Smooth muscle cell (in vitro differentiated cells): ENCODE results near the gene PARP15. TPM values are rescaled to one million over a fixed set of nuclear protein-coding genes. Genes with fewer than 3 reads are reported as not detected.

ENCODE experiments used
- DNase-seq: peaks from one replicate; lab custom pipeline; 2025; ENCODE audit not compliant: unreplicated experiment; lab: John Stamatoyannopoulos, UW
- H2AFZ ChIP-seq: fragments of 200-600 bp; sonication (generic); 2 replicates; pipeline ENCODE4 v1.6.0; 2016; ENCODE audit warnings: antibody characterized with exemption, low read depth, mild to moderate bottlenecking
- H3F3A ChIP-seq: fragments of 200-600 bp; sonication (generic); 2 replicates; pipeline ENCODE4 v1.6.0; 2017; ENCODE audit warnings: antibody characterized with exemption, low read depth
- H3K27ac ChIP-seq: fragments of 200-600 bp; sonication (generic); 2 replicates; pipeline ENCODE4 v1.5.1; 2016; ENCODE audit warnings: low read depth, mild to moderate bottlenecking
- H3K27me3 ChIP-seq: fragments of 200-600 bp; sonication (generic); 2 replicates; pipeline ENCODE4 v1.6.1; 2016; ENCODE audit warnings: low read depth, mild to moderate bottlenecking
- H3K36me3 ChIP-seq: fragments of 200-600 bp; sonication (generic); 2 replicates; pipeline ENCODE4 v1.5.1; 2016; ENCODE audit warnings: low read depth
- H3K4me1 ChIP-seq: fragments of 200-600 bp; sonication (generic); 2 replicates; pipeline ENCODE4 v1.5.1; 2016; ENCODE audit warnings: low read depth
- H3K4me2 ChIP-seq: fragments of 200-600 bp; sonication (generic); 2 replicates; pipeline ENCODE4 v1.6.0; 2016; ENCODE audit warnings: mild to moderate bottlenecking
- H3K4me3 ChIP-seq: fragments of 200-600 bp; sonication (generic); 2 replicates; pipeline ENCODE4 v1.5.1; 2016; ENCODE audit warnings: mild to moderate bottlenecking
- H3K79me2 ChIP-seq: fragments of 200-600 bp; sonication (generic); 2 replicates; pipeline ENCODE4 v1.6.0; 2016; ENCODE audit warnings: low read depth, mild to moderate bottlenecking
- H3K9ac ChIP-seq: fragments of 200-600 bp; sonication (generic); 2 replicates; pipeline ENCODE4 v1.6.0; 2016; ENCODE audit warnings: low read depth
- H3K9me3 ChIP-seq: fragments of 200-600 bp; sonication (generic); replicated peaks from 2 replicates; pipeline ENCODE4 v1.5.1; 2016; ENCODE audit warnings: low read depth
- H4K20me1 ChIP-seq: fragments of 200-600 bp; sonication (generic); 2 replicates; pipeline ENCODE4 v1.6.0; 2016; ENCODE audit warnings: low read depth
- CTCF ChIP-seq: fragments of 200-600 bp; sonication (generic); IDR thresholded peaks from 2 replicates; pipeline ENCODE4 v1.5.1; 2017; ENCODE audit warnings: borderline replicate concordance, mild to moderate bottlenecking, antibody characterized with exemption; ENCODE audit not compliant: insufficient read depth, poor library complexity, severe bottlenecking
- WGBS: methylation state at CpG from one replicate; pipeline ENCODE4 v1.1.7; 2016; ENCODE audit warnings: low lambda C conversion rate; 5-methylcytosine and 5-hydroxymethylcytosine counted together
- polyA plus RNA-seq: library from polyadenylated mRNA; unstranded; fragments of >200 nt; fragmentation: Nextera tagmentation; extraction: Ambion mirVana; gene quantifications from 2 replicates; pipeline ENCODE4 v1.2.1, GENCODE V29; 2016
- total RNA-seq: library from RNA; depleted of rRNA; stranded (reverse); fragments of >200 nt; gene quantifications from 2 replicates; pipeline ENCODE4 v1.2.3, GENCODE V29; 2014

Gene PARP15
- total and polyA plus RNA-seq, 2 experiments from 2014 or later, result 0.40 TPM; not detected in 1

DNA sequence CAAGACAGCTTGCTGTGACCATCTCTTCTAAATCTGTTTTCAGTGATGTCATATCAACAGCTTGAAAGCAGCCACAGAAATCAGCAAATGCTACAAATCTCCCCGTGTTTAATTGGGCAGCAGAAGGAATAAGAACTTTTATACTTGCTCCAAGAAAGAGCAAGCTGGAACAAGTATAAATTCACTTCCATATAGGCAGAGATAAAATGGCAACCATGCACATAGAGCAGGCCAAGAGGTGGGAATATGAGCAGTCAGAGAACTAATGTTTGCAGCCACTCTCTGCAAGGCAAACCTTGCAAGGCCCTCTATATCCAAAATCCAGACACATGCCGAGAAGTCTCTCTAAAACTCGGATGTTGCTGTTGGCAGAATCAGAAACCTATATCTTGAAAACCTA lies 29.4 kb upstream of the PARP15 start:
- H3K27ac ChIP-seq, result no peak overlapping the region
- no peak overlapping the region for H3K4me2 ChIP-seq
- H3K9ac ChIP-seq, result no peak overlapping the region
- H3K27me3 ChIP-seq, result no peaks in the 10 kb centered on the region
- no peak for DNase-seq
- 91% methylated on average over 3 of the region's 3 CpGs for WGBS
- H3K79me2 ChIP-seq, result no peaks in the 10 kb centered on the region
- TF ChIP-seq CTCF, result no peak
- H4K20me1 ChIP-seq, result no peaks in the 10 kb centered on the region
- H3F3A ChIP-seq, result no peaks in the 10 kb centered on the region
- H3K9me3 ChIP-seq, result no peaks in the 10 kb centered on the region
- no peak overlapping the region for H2AFZ ChIP-seq
- H3K4me3 ChIP-seq, result no peak overlapping the region
- H3K4me1 ChIP-seq, result no peaks in the 10 kb centered on the region
- no peaks in the 10 kb centered on the region for H3K36me3 ChIP-seq

DNA sequence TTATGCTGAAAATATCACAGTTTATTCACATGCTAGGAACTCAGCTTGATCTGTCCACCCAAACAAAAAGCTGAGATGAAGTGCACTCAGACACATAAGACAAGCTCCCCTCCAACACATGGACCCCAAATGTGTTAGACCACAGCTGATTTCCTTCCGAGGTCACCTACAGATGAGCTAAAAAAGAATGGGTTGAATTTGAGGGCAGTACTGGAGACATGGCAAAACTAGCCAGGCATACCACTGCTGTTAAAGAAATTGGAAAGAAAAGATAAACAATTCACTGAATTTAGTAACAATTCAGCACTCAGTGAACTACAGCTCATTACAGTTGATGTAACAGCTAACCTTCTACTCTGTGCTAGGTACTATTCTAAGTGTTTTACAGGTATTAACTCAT lies 28.8 kb upstream of the PARP15 start:
- Histone ChIP-seq H4K20me1 (no peaks in the 10 kb centered on the region), H3F3A (no peaks in the 10 kb centered on the region), H3K9me3 (no peaks in the 10 kb centered on the region), H3K27ac (no peak overlapping the region), H3K79me2 (no peaks in the 10 kb centered on the region), H3K4me3 (no peak overlapping the region), H3K9ac (no peak overlapping the region), H3K4me1 (no peaks in the 10 kb centered on the region), H3K4me2 (no peak overlapping the region), H2AFZ (no peak overlapping the region), H3K36me3 (no peaks in the 10 kb centered on the region), H3K27me3 (no peaks in the 10 kb centered on the region)
- TF ChIP-seq CTCF, result no peak
- DNase-seq, result no peak
- 92% methylated on average over 1 of the region's 1 CpG for WGBS

DNA sequence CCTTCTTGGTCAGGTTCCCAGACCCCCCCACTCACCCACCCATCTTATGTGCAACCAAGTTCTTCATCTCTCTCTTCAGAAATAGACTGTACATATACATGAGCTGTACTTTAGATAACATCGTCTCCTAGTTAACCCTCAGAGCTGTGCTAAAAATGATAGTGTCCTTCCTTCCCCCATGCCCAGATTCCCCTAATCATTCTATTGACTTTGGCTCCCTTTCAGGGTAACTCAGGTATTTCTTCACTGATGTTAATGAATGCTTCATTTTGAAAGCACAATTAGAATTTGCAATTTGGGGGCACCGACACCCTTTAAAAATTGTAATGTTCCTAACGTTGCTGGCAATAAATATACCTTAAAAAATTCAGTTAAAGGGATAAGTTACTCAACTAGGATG lies 24.3 kb upstream of the PARP15 start:
- H4K20me1 ChIP-seq, result no peaks in the 10 kb centered on the region
- H3K4me1 ChIP-seq, result peaks cover 4% of the 10 kb centered on the region

More for the DNA sequence above, 24.3 kb upstream of the PARP15 start:
- Histone ChIP-seq H3K27ac (no peak overlapping the region), H3K79me2 (no peaks in the 10 kb centered on the region), H2AFZ (no peak overlapping the region), H3K9me3 (no peaks in the 10 kb centered on the region), H3K27me3 (no peaks in the 10 kb centered on the region), H3K4me3 (no peak overlapping the region), H3F3A (no peaks in the 10 kb centered on the region), H3K4me2 (no peak overlapping the region), H3K9ac (no peak overlapping the region), H3K36me3 (no peaks in the 10 kb centered on the region)
- no peak for DNase-seq
- WGBS, result 59% methylated on average over 3 of the region's 3 CpGs
- no peak for TF ChIP-seq CTCF
